ENCODE results near the gene ADAT1. TPM values are rescaled to one million over a fixed set of nuclear protein-coding genes. Genes with fewer than 3 reads are reported as not detected.

Gene ADAT1
- total RNA-seq, 1 donor from 2014 or later = 45.3 TPM

GRCh38 chr16:75640598-75640997, 17.5 kb upstream of the ADAT1 start:
- no peak for DNase-seq (ENCODE audit: low spot score)
- Mint-ChIP-seq H3K4me3 (ENCODE audit: low read depth) (no peak overlapping the region), H3K27me3 (ENCODE audit: low read depth) (no peaks in the 10 kb centered on the region), H3K27ac (no peak overlapping the region), H3K4me1 (ENCODE audit: low read depth) (peaks cover 27% of the 10 kb centered on the region), H3K36me3 (ENCODE audit: low read depth) (peaks cover 87% of the 10 kb centered on the region), H3K9me3 (no peaks in the 10 kb centered on the region)
- intact Hi-C loops (cut with micrococcal nuclease) = no loop called here

- Mint-ChIP-seq H3K27me3 (ENCODE audit: low read depth) (no peaks in the 10 kb centered on the region), H3K36me3 (ENCODE audit: low read depth) (peaks cover 81% of the 10 kb centered on the region), H3K4me3 (ENCODE audit: low read depth) (no peak overlapping the region), H3K9me3 (no peaks in the 10 kb centered on the region), H3K4me1 (ENCODE audit: low read depth) (peaks cover 2% of the 10 kb centered on the region), H3K27ac (no peak overlapping the region)
- DNase-seq (ENCODE audit: low spot score) = no peak
- intact Hi-C loops (cut with micrococcal nuclease) = no loop called here
Measured at GRCh38 chr16:75635036-75635435, 12.0 kb upstream of the ADAT1 start.

GRCh38 chr16:75632857-75633256, 9.8 kb upstream of the ADAT1 start:
- intact Hi-C loops (cut with micrococcal nuclease) = no loop called here
- Mint-ChIP-seq H3K27me3 (ENCODE audit: low read depth) (no peaks in the 10 kb centered on the region), H3K4me1 (ENCODE audit: low read depth) (peaks cover 18% of the 10 kb centered on the region), H3K27ac (no peak overlapping the region), H3K9me3 (no peaks in the 10 kb centered on the region), H3K36me3 (ENCODE audit: low read depth) (peaks cover 84% of the 10 kb centered on the region), H3K4me3 (ENCODE audit: low read depth) (no peak overlapping the region)
- no peak for DNase-seq (ENCODE audit: low spot score)

GRCh38 chr16:75630052-75630451, 7.0 kb upstream of the ADAT1 start:
- Mint-ChIP-seq H3K27me3 (ENCODE audit: low read depth) (no peaks in the 10 kb centered on the region), H3K4me3 (ENCODE audit: low read depth) (no peak overlapping the region), H3K27ac (no peak overlapping the region), H3K9me3 (no peaks in the 10 kb centered on the region), H3K36me3 (ENCODE audit: low read depth) (peaks cover 85% of the 10 kb centered on the region), H3K4me1 (ENCODE audit: low read depth) (peaks cover 25% of the 10 kb centered on the region)
- intact Hi-C loops (cut with micrococcal nuclease) = no loop called here
- no peak for DNase-seq (ENCODE audit: low spot score)

GRCh38 chr16:75629132-75629531, 6.1 kb upstream of the ADAT1 start:
- Mint-ChIP-seq H3K9me3 (no peaks in the 10 kb centered on the region), H3K27me3 (ENCODE audit: low read depth) (no peaks in the 10 kb centered on the region), H3K27ac (peak overlapping the region; percentile 44), H3K36me3 (ENCODE audit: low read depth) (peaks cover 88% of the 10 kb centered on the region), H3K4me1 (ENCODE audit: low read depth) (peaks cover 29% of the 10 kb centered on the region), H3K4me3 (ENCODE audit: low read depth) (no peak overlapping the region)
- intact Hi-C loops (cut with micrococcal nuclease) = no loop called here
- no peak for DNase-seq (ENCODE audit: low spot score)

GRCh38 chr16:75628351-75628750, 5.3 kb upstream of the ADAT1 start:
- H3K9me3 Mint-ChIP-seq = no peaks in the 10 kb centered on the region
- intact Hi-C loops (cut with micrococcal nuclease) = no loop called here
- no peaks in the 10 kb centered on the region for H3K27me3 Mint-ChIP-seq (ENCODE audit: low read depth)
- no peak overlapping the region for H3K4me3 Mint-ChIP-seq (ENCODE audit: low read depth)
- peak overlapping the region; percentile 68 for H3K27ac Mint-ChIP-seq
- DNase-seq (ENCODE audit: low spot score) = no peak
- H3K36me3 Mint-ChIP-seq (ENCODE audit: low read depth) = peaks cover 81% of the 10 kb centered on the region
- H3K4me1 Mint-ChIP-seq (ENCODE audit: low read depth) = peaks cover 31% of the 10 kb centered on the region

GRCh38 chr16:75627851-75628250, 4.8 kb upstream of the ADAT1 start:
- Mint-ChIP-seq H3K36me3 (ENCODE audit: low read depth) (peaks cover 78% of the 10 kb centered on the region), H3K27ac (peak overlapping the region; percentile 68), H3K4me1 (ENCODE audit: low read depth) (peaks cover 31% of the 10 kb centered on the region), H3K4me3 (ENCODE audit: low read depth) (no peak overlapping the region), H3K9me3 (no peaks in the 10 kb centered on the region), H3K27me3 (ENCODE audit: low read depth) (no peaks in the 10 kb centered on the region)
- intact Hi-C loops (cut with micrococcal nuclease) = no loop called here
- no peak for DNase-seq (ENCODE audit: low spot score)

- Mint-ChIP-seq H3K27me3 (ENCODE audit: low read depth) (no peaks in the 10 kb centered on the region), H3K27ac (peak overlapping the region; percentile 57), H3K4me3 (ENCODE audit: low read depth) (no peak overlapping the region), H3K4me1 (ENCODE audit: low read depth) (peaks cover 36% of the 10 kb centered on the region), H3K9me3 (no peaks in the 10 kb centered on the region), H3K36me3 (ENCODE audit: low read depth) (peaks cover 70% of the 10 kb centered on the region)
- DNase-seq (ENCODE audit: low spot score) = no peak
- intact Hi-C loops (cut with micrococcal nuclease) = no loop called here
Measured at GRCh38 chr16:75626806-75627205, 3.7 kb upstream of the ADAT1 start.

GRCh38 chr16:75624921-75625334, 1.8 kb upstream of the ADAT1 start:
- DNase-seq (ENCODE audit: low spot score) = no peak
- Mint-ChIP-seq H3K4me3 (ENCODE audit: low read depth) (no peak overlapping the region), H3K9me3 (no peaks in the 10 kb centered on the region), H3K27me3 (ENCODE audit: low read depth) (no peaks in the 10 kb centered on the region), H3K36me3 (ENCODE audit: low read depth) (peaks cover 66% of the 10 kb centered on the region), H3K4me1 (ENCODE audit: low read depth) (peaks cover 50% of the 10 kb centered on the region), H3K27ac (no peak overlapping the region)
- intact Hi-C loops (cut with micrococcal nuclease) = no loop called here

GRCh38 chr16:75621170-75621477, 2.0 kb downstream of the ADAT1 start:
- Mint-ChIP-seq H3K4me3 (ENCODE audit: low read depth) (peak overlapping the region; percentile 93), H3K27ac (no peak overlapping the region), H3K36me3 (ENCODE audit: low read depth) (peaks cover 55% of the 10 kb centered on the region), H3K4me1 (ENCODE audit: low read depth) (peaks cover 38% of the 10 kb centered on the region), H3K27me3 (ENCODE audit: low read depth) (no peaks in the 10 kb centered on the region), H3K9me3 (no peaks in the 10 kb centered on the region)
- intact Hi-C loops (cut with micrococcal nuclease) = no loop called here
- DNase-seq (ENCODE audit: low spot score) = no peak

- no peak for DNase-seq (ENCODE audit: low spot score)
- Mint-ChIP-seq H3K4me3 (ENCODE audit: low read depth) (no peak overlapping the region), H3K27me3 (ENCODE audit: low read depth) (no peaks in the 10 kb centered on the region), H3K4me1 (ENCODE audit: low read depth) (peaks cover 38% of the 10 kb centered on the region), H3K9me3 (no peaks in the 10 kb centered on the region), H3K27ac (no peak overlapping the region), H3K36me3 (ENCODE audit: low read depth) (peaks cover 54% of the 10 kb centered on the region)
- intact Hi-C loops (cut with micrococcal nuclease) = no loop called here
Measured at GRCh38 chr16:75620326-75621169, 2.5 kb downstream of the ADAT1 start.

- intact Hi-C loops (cut with micrococcal nuclease) = no loop called here
- H3K9me3 Mint-ChIP-seq = no peaks in the 10 kb centered on the region
- DNase-seq (ENCODE audit: low spot score) = no peak
- no peak overlapping the region for H3K4me3 Mint-ChIP-seq (ENCODE audit: low read depth)
- H3K36me3 Mint-ChIP-seq (ENCODE audit: low read depth) = peaks cover 60% of the 10 kb centered on the region
- H3K4me1 Mint-ChIP-seq (ENCODE audit: low read depth) = peaks cover 34% of the 10 kb centered on the region
- H3K27me3 Mint-ChIP-seq (ENCODE audit: low read depth) = no peaks in the 10 kb centered on the region
- no peak overlapping the region for H3K27ac Mint-ChIP-seq
Measured at GRCh38 chr16:75618780-75619179, 4.3 kb downstream of the ADAT1 start.

GRCh38 chr16:75617121-75617520, 6.0 kb downstream of the ADAT1 start:
- Mint-ChIP-seq H3K36me3 (ENCODE audit: low read depth) (peaks cover 69% of the 10 kb centered on the region), H3K9me3 (no peaks in the 10 kb centered on the region), H3K4me3 (ENCODE audit: low read depth) (no peak overlapping the region), H3K27me3 (ENCODE audit: low read depth) (no peaks in the 10 kb centered on the region), H3K4me1 (ENCODE audit: low read depth) (peaks cover 30% of the 10 kb centered on the region), H3K27ac (peak overlapping the region; percentile 29)
- intact Hi-C loops (cut with micrococcal nuclease) = no loop called here
- DNase-seq (ENCODE audit: low spot score) = no peak

Data from activated T-helper 2 cell treated with anti-CD3 and anti-CD28 coated beads, Interferon-gamma antibody, Interleukin-2, Interleukin-4, amounts not matched to agents 10 μg/mL and 5 μg/mL and 100 μg/mL, durations not matched to agents 14 hours and 24 hours and 36 hours (primary cell).